K562 (cell line): ENCODE results near the gene PPP4R3C. TPM values are rescaled to one million over a fixed set of nuclear protein-coding genes. Genes with fewer than 3 reads are reported as not detected.

Experiments used
- ATAC-seq: fragments of 200-7000 bp; cut with Tn5 transposase; 3 replicates; pipeline ENCODE4 v1.9.1; 2020; ENCODE audit warnings: moderate library complexity
- BruUV-seq: library from RNA; stranded (reverse); fragments of 400-500 nt; replicated peaks from 2 replicates; lab custom pipeline; 2021; lab: Mats Ljungman, UMichigan
- CTCF ChIA-PET: fragments of 300-600 bp; formaldehyde crosslinking; extraction: SDS; loops from one replicate; lab custom pipeline; 2021; ENCODE audit warnings: low intra/inter-chr PET ratio; lab: Yijun Ruan, JAX
- POLR2A ChIA-PET: fragments of 300-600, 350-650 bp; sonication (Branson Sonifier 250); formaldehyde crosslinking; extraction: SDS; loops from one replicate; lab custom pipeline; 2021; ENCODE audit warnings: antibody characterized with exemption, inconsistent platforms; lab: Yijun Ruan, JAX
- DNase-seq, 4 experiments: peaks; one replicate each; pipeline versions ENCODE4 v3.0.0 to v3.0.0-alpha.2; 2011 to 2018; ENCODE audit warnings: low spot score in 3 of 4, mixed read lengths in 3 of 4; ENCODE audit errors: extremely low read depth in 1 of 4
- FAIRE-seq: peaks from 2 replicates; lab custom pipeline; 2011; peaks lifted over from hg19 to GRCh38; lab: Jason Lieb, UNC
- H2AFZ ChIP-seq: 2 replicates; pipeline ENCODE4 v1.6.0; 2011; ENCODE audit warnings: low read depth, low read length, control low read depth, inconsistent platforms
- H3K27ac ChIP-seq: fragments of 200-600 bp; 3 replicates; pipeline ENCODE4 v1.8.0; 2011; ENCODE audit warnings: low read depth, mild to moderate bottlenecking, control low read depth, inconsistent platforms, low read length, moderate library complexity, mixed read lengths; ENCODE audit errors: extremely low read depth
- H3K27me3 ChIP-seq, 2 experiments: fragments of 300-600 bp in 1 of 2; 2 replicates in 1 of 2; 3 replicates in 1 of 2; pipeline versions ENCODE4 v1.6.0 to v1.8.0; 2011; ENCODE audit warnings: inconsistent platforms in 2 of 2, low read length in 2 of 2, mild to moderate bottlenecking in 1 of 2, mixed read lengths in 1 of 2, moderate library complexity in 1 of 2; ENCODE audit not compliant: control insufficient read depth in 2 of 2, insufficient read depth in 2 of 2
- H3K36me3 ChIP-seq: fragments of 300-600 bp; 3 replicates; pipeline ENCODE4 v1.8.0; 2011; ENCODE audit warnings: mild to moderate bottlenecking, low read length, inconsistent platforms; ENCODE audit not compliant: control insufficient read depth, insufficient read depth
- H3K4me1 ChIP-seq, 2 experiments: fragments of 200-600 bp in 1 of 2; replicated peaks in 1 of 2; 2 replicates in 1 of 2; 3 replicates in 1 of 2; pipeline versions ENCODE4 v1.5.1 to v1.8.0; 2011; ENCODE audit warnings: inconsistent platforms in 2 of 2, low read length in 2 of 2, mild to moderate bottlenecking in 1 of 2, mixed read lengths in 1 of 2, moderate library complexity in 1 of 2; ENCODE audit not compliant: control insufficient read depth in 2 of 2, insufficient read depth in 2 of 2
- H3K4me2 ChIP-seq: 2 replicates; pipeline ENCODE4 v1.6.1; 2011; ENCODE audit warnings: low read length, control low read depth, inconsistent platforms, mixed read lengths; ENCODE audit not compliant: insufficient read depth
- H3K4me3 ChIP-seq: fragments of 200-600 bp; sonication (generic), shearing (Covaris generic); 2 replicates; pipeline ENCODE4 v1.5.1; 2016; ENCODE audit warnings: control low read depth, inconsistent platforms
- H3K79me2 ChIP-seq: fragments of 200-600 bp; 3 replicates; pipeline ENCODE4 v1.8.0; 2011; ENCODE audit warnings: low read length, inconsistent platforms; ENCODE audit not compliant: control insufficient read depth, insufficient read depth
- H3K9ac ChIP-seq, 2 experiments: 2 replicates each; pipeline versions ENCODE4 v1.6.0 to v1.6.1; 2011; ENCODE audit warnings: low read depth in 2 of 2, low read length in 2 of 2, control low read depth in 1 of 2, inconsistent platforms in 1 of 2, mild to moderate bottlenecking in 1 of 2, mixed read lengths in 1 of 2; ENCODE audit not compliant: insufficient read depth in 1 of 2
- H3K9me1 ChIP-seq: one replicate; pipeline ENCODE4 v1.6.0; 2011; ENCODE audit warnings: inconsistent platforms, mild to moderate bottlenecking, low read length, moderate library complexity; ENCODE audit not compliant: control insufficient read depth, insufficient read depth
- H3K9me3 ChIP-seq: replicated peaks from 2 replicates; pipeline ENCODE4 v1.5.1; 2011; ENCODE audit warnings: low read depth, low read length, inconsistent platforms; ENCODE audit not compliant: control insufficient read depth, insufficient read depth
- H4K20me1 ChIP-seq: replicated peaks from 2 replicates; pipeline ENCODE4 v1.6.1; 2011; ENCODE audit warnings: low read length, inconsistent platforms, mixed read lengths; ENCODE audit not compliant: control insufficient read depth, insufficient read depth
- BHLHE40 ChIP-seq: IDR thresholded peaks from 2 replicates; pipeline ENCODE4 v1.6.1; 2011; ENCODE audit warnings: low read length, improper control_type of control experiment
- CHD4 ChIP-seq: fragments of 200-600 bp; sonication (generic); IDR thresholded peaks from 3 replicates; pipeline ENCODE4 v1.6.1; 2012; ENCODE audit warnings: low read depth, mild to moderate bottlenecking, mixed read lengths, low read length, inconsistent platforms; ENCODE audit not compliant: insufficient read depth, insufficient replicate concordance, poor library complexity, severe bottlenecking
- ESRRA ChIP-seq: fragments of 450-650 bp; IDR thresholded peaks from 2 replicates; pipeline ENCODE4 v1.6.1; 2014; ENCODE audit warnings: low read depth, mild to moderate bottlenecking, moderate library complexity, borderline replicate concordance
- ETV5 ChIP-seq: sonication (generic); formaldehyde crosslinking; IDR thresholded peaks from 2 replicates; pipeline ENCODE4 v1.4.0; 2020; ENCODE audit warnings: low read depth, mild to moderate bottlenecking, missing genetic modification reagents
- GTF2A2 ChIP-seq: IDR thresholded peaks from 2 replicates; pipeline ENCODE4 v1.6.1; 2016; ENCODE audit warnings: mild to moderate bottlenecking, missing genetic modification characterization, missing compliant biosample characterization
- HNRNPK ChIP-seq: fragments of 200-400 bp; formaldehyde crosslinking; IDR thresholded peaks from one replicate; pipeline ENCODE4 v1.6.1; 2018; ENCODE audit warnings: mild to moderate bottlenecking, low read depth, low read length; ENCODE audit not compliant: poor library complexity, severe bottlenecking
- PURB ChIP-seq: sonication (generic); formaldehyde crosslinking; IDR thresholded peaks from 2 replicates; pipeline ENCODE4 v1.9.0; 2021; ENCODE audit warnings: low read depth, mild to moderate bottlenecking, missing genetic modification reagents
- RBM22 ChIP-seq: fragments of 200-400 bp; formaldehyde crosslinking; IDR thresholded peaks from 2 replicates; pipeline ENCODE4 v1.6.1; 2018; ENCODE audit warnings: low read length, low read depth; ENCODE audit not compliant: poor library complexity, severe bottlenecking
- RCOR1 ChIP-seq, 2 experiments: IDR thresholded peaks; 2 replicates each; pipeline ENCODE4 v1.6.1; 2012; ENCODE audit warnings: low read depth in 2 of 2, low read length in 2 of 2, borderline replicate concordance in 1 of 2, improper control_type of control experiment in 1 of 2
- SOX6 ChIP-seq: fragments of 450-650 bp; IDR thresholded peaks from 2 replicates; pipeline ENCODE4 v1.6.1; 2014; ENCODE audit warnings: mild to moderate bottlenecking
- TAL1 ChIP-seq: fragments of 450-650 bp; IDR thresholded peaks from 2 replicates; pipeline ENCODE4 v1.6.1; 2016; ENCODE audit warnings: mild to moderate bottlenecking
- ZBTB1 ChIP-seq: sonication (generic); formaldehyde crosslinking; IDR thresholded peaks from 2 replicates; pipeline ENCODE4 v1.8.1; 2023; ENCODE audit warnings: missing genetic modification reagents, low read depth, mild to moderate bottlenecking, borderline replicate concordance
- WGBS: fragments of 100-300 bp; shearing (Covaris generic); methylation state at CpG from one replicate; pipeline ENCODE4 v1.1.6; 2016; ENCODE audit warnings: low coverage, mixed read lengths; ENCODE audit not compliant: insufficient coverage; ENCODE audit errors: missing lambda C conversion rate; 5-methylcytosine and 5-hydroxymethylcytosine counted together
- in situ Hi-C: fragments of 300-500 bp; cut with MboI; formaldehyde crosslinking; loops from 4 replicates; pipeline ENCODE4 v1.15.0; 2018; ENCODE audit warnings: inconsistent platforms, mixed read lengths
- intact Hi-C: fragments of 100-400 bp; cut with micrococcal nuclease; formaldehyde crosslinking; loops from 2 replicates; pipeline ENCODE4 v1.14.2; 2022
- polyA plus RNA-seq, 8 experiments: library from polyadenylated mRNA; depleted of rRNA in 4 of 8; stranded (reverse) in 5 of 8; unstranded in 3 of 8; fragments of >200 nt; fragmentation: Nextera tagmentation in 2 of 8; fragmentation: Illumina TruSeq in 1 of 8; extraction: Ambion mirVana in 2 of 8; extraction: Trizol in 1 of 8; gene quantifications; 2 replicates each; pipeline versions ENCODE4 v1.2.1 to v1.2.3, GENCODE V29; 2011 to 2014; ENCODE audit warnings: inconsistent platforms in 1 of 8, missing spikeins in 1 of 8
- total RNA-seq, 7 experiments: library from RNA; depleted of rRNA in 6 of 7; stranded (reverse); fragments of >200 nt in 6 of 7; fragmentation: Illumina TruSeq in 2 of 7; extraction: Trizol in 2 of 7; gene quantifications; 2 replicates each; pipeline versions ENCODE4 v1.2.1 to v1.2.3, GENCODE V29; 2011 to 2021; ENCODE audit warnings: low replicate concordance in 1 of 7
- TF ChIP-seq, protein P1 (sequence below): sonication (generic); formaldehyde crosslinking; IDR thresholded peaks from 2 replicates; pipeline ENCODE4 v1.8.0; 2022; ENCODE audit warnings: mild to moderate bottlenecking, missing genetic modification reagents, borderline replicate concordance

Gene PPP4R3C
- total and polyA plus RNA-seq, 9 of the 15 experiments (the other 6 are each of a cell fraction or from before 2014, with no cell fraction given): 0.03 to 0.16 (median 0.03) TPM; not detected in 5

DNA sequence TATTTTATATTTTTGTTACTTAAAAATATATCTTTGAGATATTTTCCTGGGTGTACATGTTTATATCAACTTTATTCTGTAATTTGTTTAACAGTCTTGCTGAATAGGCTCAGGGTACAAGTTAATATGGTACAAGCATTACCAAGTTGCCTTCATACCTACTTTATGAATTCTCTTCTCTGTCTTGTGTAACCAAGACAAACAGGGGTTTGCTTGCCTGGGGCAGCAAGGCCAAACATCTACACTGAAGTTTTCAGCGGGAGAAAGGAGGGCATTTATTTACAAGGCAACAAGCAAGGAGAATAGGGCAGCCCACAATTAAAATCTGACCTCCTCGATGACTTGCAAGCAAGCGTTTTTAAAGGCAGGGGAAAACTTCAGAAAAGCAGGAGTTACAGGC, 24.2 kb downstream of the PPP4R3C start:
- H2AFZ ChIP-seq: no peak overlapping the region

DNA sequence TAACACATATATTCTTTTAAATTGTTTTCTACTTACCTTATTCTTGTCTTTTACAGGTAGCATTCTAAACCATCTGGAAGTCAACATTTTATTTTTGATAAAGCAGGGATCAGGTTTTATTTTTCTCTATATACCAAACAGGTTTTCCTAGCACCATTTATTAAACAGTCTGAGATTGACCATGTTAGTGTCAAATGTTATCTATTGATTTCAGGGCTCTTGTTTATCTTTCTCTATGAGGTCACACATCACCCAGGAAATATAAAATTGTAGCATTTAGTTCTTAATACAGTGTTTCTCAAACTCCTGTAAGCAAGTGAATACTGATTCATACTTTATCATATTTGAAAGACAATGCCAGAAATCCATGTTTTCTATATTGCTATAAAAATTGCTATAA, 28.1 kb downstream of the PPP4R3C start:
- ATAC-seq (no peak), DNase-seq (no peak), FAIRE-seq (no peak)
- no peaks in the 10 kb centered on the region for H3K27me3 ChIP-seq
- ChIA-PET POLR2A (no interaction called here), CTCF (no interaction called here)
- no peaks in the 10 kb centered on the region for H3K9me3 ChIP-seq
- H3K9me1 ChIP-seq: no peaks in the 10 kb centered on the region
- H3K4me1 ChIP-seq: no peaks in the 10 kb centered on the region
- no TSS peak for BruUV-seq
- H3K9ac ChIP-seq: no peak overlapping the region
- no peaks in the 10 kb centered on the region for H4K20me1 ChIP-seq
- intact Hi-C loops: no loop called here
- no peaks in the 10 kb centered on the region for H3K79me2 ChIP-seq
- H2AFZ ChIP-seq: no peak overlapping the region
- no peak overlapping the region for H3K4me3 ChIP-seq
- no peak overlapping the region for H3K4me2 ChIP-seq
- no peaks in the 10 kb centered on the region for H3K36me3 ChIP-seq
- in situ Hi-C loops: no loop called here
- H3K27ac ChIP-seq: no peak overlapping the region
- TF ChIP-seq ETV5 (CRISPR knock-in tag) (no peak), ZBTB1 (CRISPR knock-in tag) (no peak), RCOR1 (IDR thresholded peaks at IDR 0.05; ENCODE audit: borderline replicate concordance in 1 of 2, low read depth in 2 of 2, low read length in 2 of 2) (no peak), TAL1 (no peak), SOX6 (no peak), HNRNPK (no peak), RBM22 (no peak), CHD4 (no peak), PURB (CRISPR knock-in tag) (no peak), BHLHE40 (no peak), GTF2A2 (tag) (no peak)
- TF ChIP-seq, protein P1, sequence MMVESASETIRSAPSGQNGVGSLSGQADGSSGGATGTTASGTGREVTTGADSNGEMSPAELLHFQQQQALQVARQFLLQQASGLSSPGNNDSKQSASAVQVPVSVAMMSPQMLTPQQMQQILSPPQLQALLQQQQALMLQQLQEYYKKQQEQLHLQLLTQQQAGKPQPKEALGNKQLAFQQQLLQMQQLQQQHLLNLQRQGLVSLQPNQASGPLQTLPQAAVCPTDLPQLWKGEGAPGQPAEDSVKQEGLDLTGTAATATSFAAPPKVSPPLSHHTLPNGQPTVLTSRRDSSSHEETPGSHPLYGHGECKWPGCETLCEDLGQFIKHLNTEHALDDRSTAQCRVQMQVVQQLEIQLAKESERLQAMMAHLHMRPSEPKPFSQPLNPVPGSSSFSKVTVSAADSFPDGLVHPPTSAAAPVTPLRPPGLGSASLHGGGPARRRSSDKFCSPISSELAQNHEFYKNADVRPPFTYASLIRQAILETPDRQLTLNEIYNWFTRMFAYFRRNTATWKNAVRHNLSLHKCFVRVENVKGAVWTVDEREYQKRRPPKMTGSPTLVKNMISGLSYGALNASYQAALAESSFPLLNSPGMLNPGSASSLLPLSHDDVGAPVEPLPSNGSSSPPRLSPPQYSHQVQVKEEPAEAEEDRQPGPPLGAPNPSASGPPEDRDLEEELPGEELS (CRISPR knock-in tag): no peak

More for the DNA sequence above, 24.2 kb downstream of the PPP4R3C start:
- intact Hi-C loops: no loop called here
- CTCF ChIA-PET: no interaction called here
- DNase-seq (no peak), ATAC-seq (no peak), FAIRE-seq (no peak)
- no peaks in the 10 kb centered on the region for H4K20me1 ChIP-seq
- 0% methylated on average over 3 of the region's 3 CpGs for WGBS
- no peaks in the 10 kb centered on the region for H3K27me3 ChIP-seq
- TF ChIP-seq ESRRA: no peak
- H3K36me3 ChIP-seq: no peaks in the 10 kb centered on the region
- BruUV-seq: no TSS peak
- H3K4me2 ChIP-seq: no peak overlapping the region
- H3K9me3 ChIP-seq: no peaks in the 10 kb centered on the region
- no peak overlapping the region for H3K9ac ChIP-seq
- H3K4me3 ChIP-seq: no peak overlapping the region
- POLR2A ChIA-PET: no interaction called here
- no peaks in the 10 kb centered on the region for H3K4me1 ChIP-seq
- in situ Hi-C loops: no loop called here
- H3K27ac ChIP-seq: no peak overlapping the region
- H3K9me1 ChIP-seq: no peaks in the 10 kb centered on the region
- no peaks in the 10 kb centered on the region for H3K79me2 ChIP-seq
